Measurements from ENCODE around the gene ARFGAP1.

Gene ARFGAP1

GRCh38 chr20:63285636-63286615 is 13.3 kb downstream of the ARFGAP1 start:
- no peak for TF ChIP-seq CTCF (IDR thresholded peaks at IDR 0.05; ENCODE audit: borderline replicate concordance, control extremely low read depth, extremely low read depth, insufficient read depth, missing control alignments)
- DNase-seq (ENCODE audit: low spot score), result no peak
- in situ Hi-C loops (cut with MboI; ENCODE audit: low sequenced_read_pairs, unreplicated experiment), result no loop called here

- in situ Hi-C loops (cut with MboI; ENCODE audit: low sequenced_read_pairs, unreplicated experiment), result no loop called here
- no peak for DNase-seq (ENCODE audit: low spot score)
- no peak for TF ChIP-seq CTCF (IDR thresholded peaks at IDR 0.05; ENCODE audit: borderline replicate concordance, control extremely low read depth, extremely low read depth, insufficient read depth, missing control alignments)
Measured at GRCh38 chr20:63286781-63287696, 14.4 kb downstream of the ARFGAP1 start.

GRCh38 chr20:63287697-63288580 is 15.3 kb downstream of the ARFGAP1 start:
- DNase-seq (ENCODE audit: low spot score), result no peak
- no peak for TF ChIP-seq CTCF (IDR thresholded peaks at IDR 0.05; ENCODE audit: borderline replicate concordance, control extremely low read depth, extremely low read depth, insufficient read depth, missing control alignments)
- in situ Hi-C loops (cut with MboI; ENCODE audit: low sequenced_read_pairs, unreplicated experiment), result no loop called here

- in situ Hi-C loops (cut with MboI; ENCODE audit: low sequenced_read_pairs, unreplicated experiment), result no loop called here
- TF ChIP-seq CTCF (IDR thresholded peaks at IDR 0.05; ENCODE audit: borderline replicate concordance, control extremely low read depth, extremely low read depth, insufficient read depth, missing control alignments), result no peak
- DNase-seq (ENCODE audit: low spot score), result no peak
Measured at GRCh38 chr20:63288581-63289251, 16.1 kb downstream of the ARFGAP1 start.

GRCh38 chr20:63289311-63290135 is 16.9 kb downstream of the ARFGAP1 start:
- TF ChIP-seq CTCF (IDR thresholded peaks at IDR 0.05; ENCODE audit: borderline replicate concordance, control extremely low read depth, extremely low read depth, insufficient read depth, missing control alignments), result no peak
- in situ Hi-C loops (cut with MboI; ENCODE audit: low sequenced_read_pairs, unreplicated experiment), result no loop called here
- DNase-seq (ENCODE audit: low spot score), result no peak
